ENCODE results near the gene SPHKAP. TPM values are rescaled to one million over a fixed set of nuclear protein-coding genes. Genes with fewer than 3 reads are reported as not detected.

Gene SPHKAP
- total and polyA plus RNA-seq, 2 of the 13 experiments (the other 11 are each of a cell fraction or from before 2014, with no cell fraction given), result not detected

DNA sequence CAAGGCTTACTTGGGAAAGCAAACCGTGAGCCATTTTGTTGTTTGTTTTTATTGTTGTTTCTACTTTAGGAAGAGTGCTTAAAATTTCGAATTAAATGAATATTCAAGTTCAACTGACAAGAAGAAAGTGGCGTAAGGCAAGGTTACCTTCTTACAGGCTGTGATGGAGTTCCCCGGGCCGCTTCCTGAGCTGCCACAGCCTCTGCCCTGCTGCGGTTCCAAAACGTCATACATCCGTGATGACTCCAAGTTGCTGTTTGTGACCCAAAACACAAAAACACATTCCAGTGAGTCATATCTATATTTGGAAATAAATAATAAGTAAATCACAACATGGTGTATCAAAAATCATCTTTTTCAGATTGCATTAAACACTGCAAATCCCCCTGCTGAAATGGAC, 49.7 kb downstream of the SPHKAP start:
- no peaks in the 10 kb centered on the region for H3K36me3 ChIP-seq (replicated peaks in 1 of 2; ENCODE audit: control insufficient read depth in 1 of 2, insufficient read depth in 2 of 2, low read length in 2 of 2)
- peak; percentile 40; the same call in 1 of the 2 replicates for TF ChIP-seq CREB1 (IDR thresholded peaks at IDR 0.05)
- TF ChIP-seq CREB1 (CRISPR knock-in tag; IDR thresholded peaks at IDR 0.05), result no peak
- TF ChIP-seq, protein P1, sequence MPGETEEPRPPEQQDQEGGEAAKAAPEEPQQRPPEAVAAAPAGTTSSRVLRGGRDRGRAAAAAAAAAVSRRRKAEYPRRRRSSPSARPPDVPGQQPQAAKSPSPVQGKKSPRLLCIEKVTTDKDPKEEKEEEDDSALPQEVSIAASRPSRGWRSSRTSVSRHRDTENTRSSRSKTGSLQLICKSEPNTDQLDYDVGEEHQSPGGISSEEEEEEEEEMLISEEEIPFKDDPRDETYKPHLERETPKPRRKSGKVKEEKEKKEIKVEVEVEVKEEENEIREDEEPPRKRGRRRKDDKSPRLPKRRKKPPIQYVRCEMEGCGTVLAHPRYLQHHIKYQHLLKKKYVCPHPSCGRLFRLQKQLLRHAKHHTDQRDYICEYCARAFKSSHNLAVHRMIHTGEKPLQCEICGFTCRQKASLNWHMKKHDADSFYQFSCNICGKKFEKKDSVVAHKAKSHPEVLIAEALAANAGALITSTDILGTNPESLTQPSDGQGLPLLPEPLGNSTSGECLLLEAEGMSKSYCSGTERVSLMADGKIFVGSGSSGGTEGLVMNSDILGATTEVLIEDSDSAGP (CRISPR knock-in tag; IDR thresholded peaks at IDR 0.05; ENCODE audit: borderline replicate concordance), result no peak
- no peak overlapping the region for H3K4me2 ChIP-seq (ENCODE audit: low read depth, low read length)
- no peaks in the 10 kb centered on the region for H3K79me2 ChIP-seq (ENCODE audit: insufficient read depth, low read length)
- intact Hi-C loops (cut with micrococcal nuclease; ENCODE audit: unreplicated experiment), result no loop called here
- CTCF ChIA-PET (ENCODE audit: low intra/inter-chr PET ratio, low total read pairs), result no interaction called here
- POLR2A ChIA-PET, result no interaction called here
- H3K4me3 ChIP-seq (replicated peaks in 1 of 3; ENCODE audit: insufficient read depth in 1 of 3, low read depth in 2 of 3, low read length in 3 of 3), result no peak overlapping the region
- H3K9ac ChIP-seq (ENCODE audit: insufficient read depth, low read depth, low read length), result no peak overlapping the region
- H3K9me3 ChIP-seq (ENCODE audit: low read length), result no peaks in the 10 kb centered on the region
- H4K20me1 ChIP-seq (ENCODE audit: insufficient read depth, low read length), result no peaks in the 10 kb centered on the region
- H3K27me3 ChIP-seq (ENCODE audit: control insufficient read depth in 1 of 2, insufficient read depth in 2 of 2, low read length in 2 of 2), result no peaks in the 10 kb centered on the region; a peak in 1 of 5 replicates
- FAIRE-seq, result no peak
- BruUV-seq (replicated peaks), result no TSS peak
- no peak overlapping the region for H2AFZ ChIP-seq (ENCODE audit: low read length)
- 6% methylated on average over 8 of the region's 8 CpGs for WGBS (ENCODE audit: low lambda C conversion rate)
- no peaks in the 10 kb centered on the region for H3K4me1 ChIP-seq (ENCODE audit: insufficient read depth, low read length)
- ATAC-seq, result no peak
- H3K27ac ChIP-seq (ENCODE audit: extremely low read length, insufficient read depth, low read length), result no peak overlapping the region
- in situ Hi-C loops (cut with HindIII; ENCODE audit: extremely low pct_ligation_motif_present, low pct_unique_long_range_greater_than_20kb), result no loop called here
- no peak for DNase-seq (ENCODE audit: low spot score)

DNA sequence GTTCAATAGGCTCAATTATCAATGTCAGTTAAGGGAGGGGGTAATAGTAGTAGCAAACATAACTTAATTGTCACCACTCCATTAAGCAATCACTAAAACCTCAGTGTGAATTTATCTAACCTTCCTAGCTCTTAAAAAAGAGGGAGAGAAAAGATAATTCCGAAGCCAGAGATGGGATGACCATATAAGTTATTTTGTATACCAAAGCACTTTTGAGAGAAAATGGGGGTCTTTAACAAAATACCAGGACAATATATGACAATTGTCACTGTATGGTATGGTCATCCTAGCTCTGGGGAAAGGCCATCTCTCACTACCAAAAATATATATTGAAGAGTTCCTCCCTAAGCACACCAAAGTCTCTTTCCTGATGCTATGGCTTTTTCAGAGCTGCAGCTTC, 55.1 kb downstream of the SPHKAP start:
- Histone ChIP-seq H3K27me3 (ENCODE audit: control insufficient read depth in 1 of 2, insufficient read depth in 2 of 2, low read length in 2 of 2) (no peaks in the 10 kb centered on the region), H3K9ac (ENCODE audit: insufficient read depth, low read depth, low read length) (no peak overlapping the region), H2AFZ (ENCODE audit: low read length) (no peak overlapping the region), H3K4me2 (ENCODE audit: low read depth, low read length) (no peak overlapping the region), H3K36me3 (replicated peaks in 1 of 2; ENCODE audit: control insufficient read depth in 1 of 2, insufficient read depth in 2 of 2, low read length in 2 of 2) (no peaks in the 10 kb centered on the region), H3K79me2 (ENCODE audit: insufficient read depth, low read length) (no peaks in the 10 kb centered on the region), H3K27ac (ENCODE audit: extremely low read length, insufficient read depth, low read length) (no peak overlapping the region), H3K4me1 (ENCODE audit: insufficient read depth, low read length) (no peaks in the 10 kb centered on the region), H4K20me1 (ENCODE audit: insufficient read depth, low read length) (no peaks in the 10 kb centered on the region), H3K9me3 (ENCODE audit: low read length) (no peaks in the 10 kb centered on the region), H3K4me3 (replicated peaks in 1 of 3; ENCODE audit: insufficient read depth in 1 of 3, low read depth in 2 of 3, low read length in 3 of 3) (no peak overlapping the region)
- ATAC-seq (no peak), FAIRE-seq (no peak), DNase-seq (ENCODE audit: low spot score) (no peak)
- in situ Hi-C loops (cut with HindIII; ENCODE audit: extremely low pct_ligation_motif_present, low pct_unique_long_range_greater_than_20kb), result no loop called here
- intact Hi-C loops (cut with micrococcal nuclease; ENCODE audit: unreplicated experiment), result no loop called here
- WGBS (ENCODE audit: low lambda C conversion rate), result 0% methylated on average over 1 of the region's 1 CpG
- TF ChIP-seq MAFF (IDR thresholded peaks at IDR 0.05; ENCODE audit: low read depth, low read length) (peak; percentile 53; the same call in 1 of the 2 replicates), ZNF7 (CRISPR knock-in tag; IDR thresholded peaks at IDR 0.05) (no peak), MAFK (conservative IDR thresholded peaks at IDR 0.05 in 1 of 2, IDR thresholded peaks at IDR 0.05 in 1 of 2; ENCODE audit: low read length in 2 of 2) (peak; percentile 48 to 75; a peak in 3 of 4 replicates), ZNF605 (CRISPR knock-in tag; IDR thresholded peaks at IDR 0.05) (no peak)
- CTCF ChIA-PET (ENCODE audit: low intra/inter-chr PET ratio, low total read pairs), result no interaction called here
- POLR2A ChIA-PET, result no interaction called here
- no TSS peak for BruUV-seq (replicated peaks)
